Measurements from ENCODE around the gene ZBTB5. TPM values are rescaled to one million over a fixed set of nuclear protein-coding genes. Genes with fewer than 3 reads are reported as not detected.
A peak's percentile ranks its signal among the peaks of the same experiment; 100 is the strongest.
"Not testable (repeated sequence)": the region's sequence is repeated elsewhere in the genome, so short reads cannot be mapped to it uniquely, and the experiment has no call there.

ZBTB5 gene, protein sequence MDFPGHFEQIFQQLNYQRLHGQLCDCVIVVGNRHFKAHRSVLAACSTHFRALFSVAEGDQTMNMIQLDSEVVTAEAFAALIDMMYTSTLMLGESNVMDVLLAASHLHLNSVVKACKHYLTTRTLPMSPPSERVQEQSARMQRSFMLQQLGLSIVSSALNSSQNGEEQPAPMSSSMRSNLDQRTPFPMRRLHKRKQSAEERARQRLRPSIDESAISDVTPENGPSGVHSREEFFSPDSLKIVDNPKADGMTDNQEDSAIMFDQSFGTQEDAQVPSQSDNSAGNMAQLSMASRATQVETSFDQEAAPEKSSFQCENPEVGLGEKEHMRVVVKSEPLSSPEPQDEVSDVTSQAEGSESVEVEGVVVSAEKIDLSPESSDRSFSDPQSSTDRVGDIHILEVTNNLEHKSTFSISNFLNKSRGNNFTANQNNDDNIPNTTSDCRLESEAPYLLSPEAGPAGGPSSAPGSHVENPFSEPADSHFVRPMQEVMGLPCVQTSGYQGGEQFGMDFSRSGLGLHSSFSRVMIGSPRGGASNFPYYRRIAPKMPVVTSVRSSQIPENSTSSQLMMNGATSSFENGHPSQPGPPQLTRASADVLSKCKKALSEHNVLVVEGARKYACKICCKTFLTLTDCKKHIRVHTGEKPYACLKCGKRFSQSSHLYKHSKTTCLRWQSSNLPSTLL
- total RNA-seq (2014; rRNA removed; shearing (Covaris generic); ENCODE audit: low replicate concordance) = 24.6 and 31.3 TPM in 2 replicates

DNA sequence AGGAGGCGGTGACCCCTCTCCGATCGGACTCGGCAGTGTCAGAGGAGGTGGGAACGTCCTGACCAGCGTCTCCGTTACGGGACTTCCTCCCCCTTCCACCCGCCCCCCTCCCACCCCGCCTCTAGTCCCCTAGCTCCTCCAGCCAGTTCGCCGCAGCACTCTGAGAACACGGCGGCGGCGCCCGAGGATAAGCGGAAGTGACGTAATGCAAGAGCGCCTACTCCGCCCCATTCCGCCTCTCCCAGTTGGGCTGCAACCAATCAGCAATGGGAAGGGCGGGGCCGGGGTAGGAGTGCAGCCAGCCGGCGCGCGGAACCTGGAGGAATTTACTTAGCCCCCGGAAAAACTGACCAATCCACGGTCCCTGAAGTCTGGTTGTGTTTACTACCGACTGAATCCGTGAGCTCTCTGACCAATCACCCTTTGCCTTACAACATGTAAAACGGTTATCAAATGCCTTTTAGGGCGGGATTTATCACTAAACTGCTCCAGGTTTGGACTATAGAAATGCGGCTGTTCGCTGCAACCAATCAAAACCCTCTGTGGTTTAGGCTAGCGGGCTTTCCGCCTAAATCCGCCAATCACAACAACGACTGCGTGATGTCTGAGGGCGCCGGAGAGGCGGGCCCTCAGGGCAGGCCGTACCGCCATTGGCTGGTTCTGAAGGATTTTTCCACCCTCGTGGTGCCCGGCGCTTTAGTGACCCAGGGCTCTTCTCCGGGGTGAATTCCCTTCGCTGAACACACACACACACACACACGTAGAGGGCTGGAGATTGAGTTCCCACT is at the start of gene ZBTB5:
TSS of gene ZBTB5 (minus strand) at position 202 of the 788 bp plus-strand sequence. CDS start 22,899 bp downstream, outside the sequence.
- peak within 1 kb of the TSS; percentile 84 for H3K9ac ChIP-seq (ENCODE audit: low read length)
- H3K9me3 ChIP-seq (ENCODE audit: low read length) = no peaks in the 10 kb centered on the region
- H3K9me2 ChIP-seq (replicated peaks; ENCODE audit: insufficient read depth, low read length) = no peaks in the 10 kb centered on the region
- peaks cover 40% of the 10 kb centered on the region for H3K4me1 ChIP-seq (ENCODE audit: low read length)
- peaks cover 43% of the 10 kb centered on the region for H3K79me2 ChIP-seq (ENCODE audit: low read length)
- peak within 1 kb of the TSS; percentile 91 for H3K4me2 ChIP-seq (ENCODE audit: low read depth, low read length, poor library complexity, severe bottlenecking)
- peak within 1 kb of the TSS; percentile 75; the same call in 1 of the 2 replicates for H2AFZ ChIP-seq (ENCODE audit: low read length)
- H3K36me3 ChIP-seq (ENCODE audit: insufficient read depth, low read length) = peaks cover 5% of the 10 kb centered on the region; the same call in 1 of the 2 replicates
- peak within 1 kb of the TSS; percentile 89 for H3K4me3 ChIP-seq (ENCODE audit: low read length)
- peak within 1 kb of the TSS; percentile 84 for H3K27ac ChIP-seq (ENCODE audit: low read length)
- no peaks in the 10 kb centered on the region for H3K27me3 ChIP-seq (ENCODE audit: low read length)
- H4K20me1 ChIP-seq (ENCODE audit: insufficient read depth, low read depth, low read length) = no peaks in the 10 kb centered on the region
- DNase-seq = peak; percentile 100

DNA sequence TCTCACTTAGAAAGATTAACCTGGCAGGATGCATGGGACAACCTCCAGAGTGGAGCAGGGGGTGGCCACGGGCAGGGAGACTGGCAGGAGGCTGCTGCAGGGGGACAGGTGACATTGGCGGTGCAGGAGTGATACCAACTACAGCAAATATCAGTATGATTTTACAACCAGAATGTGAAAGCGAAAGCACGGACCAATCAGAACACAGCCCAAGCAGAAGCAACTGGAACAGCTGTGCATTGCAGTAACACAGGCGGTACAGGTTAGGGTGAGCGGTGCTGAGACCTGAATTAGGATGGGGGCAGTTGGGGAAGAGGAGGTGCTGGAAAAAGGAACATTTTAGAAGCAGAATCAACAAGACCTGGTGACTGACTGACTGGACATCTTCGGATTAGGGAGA is 49.7 kb upstream of the ZBTB5 start:
- no peaks in the 10 kb centered on the region for H4K20me1 ChIP-seq (ENCODE audit: insufficient read depth, low read depth, low read length)
- H3K36me3 ChIP-seq (ENCODE audit: insufficient read depth, low read length) = peaks cover 4% of the 10 kb centered on the region
- H3K9me2 ChIP-seq (replicated peaks; ENCODE audit: insufficient read depth, low read length) = no peaks in the 10 kb centered on the region
- no peak overlapping the region for H3K9ac ChIP-seq (ENCODE audit: low read length)
- no peak overlapping the region for H2AFZ ChIP-seq (ENCODE audit: low read length)
- H3K4me1 ChIP-seq (ENCODE audit: low read length) = no peaks in the 10 kb centered on the region
- no peak for DNase-seq
- no peak overlapping the region for H3K4me2 ChIP-seq (ENCODE audit: low read depth, low read length, poor library complexity, severe bottlenecking)
- no peak overlapping the region for H3K27ac ChIP-seq (ENCODE audit: low read length)
- H3K9me3 ChIP-seq (ENCODE audit: low read length) = no peaks in the 10 kb centered on the region
- H3K27me3 ChIP-seq (ENCODE audit: low read length) = no peaks in the 10 kb centered on the region
- no peak overlapping the region for H3K4me3 ChIP-seq (ENCODE audit: low read length)
- H3K79me2 ChIP-seq (ENCODE audit: low read length) = no peaks in the 10 kb centered on the region

DNA sequence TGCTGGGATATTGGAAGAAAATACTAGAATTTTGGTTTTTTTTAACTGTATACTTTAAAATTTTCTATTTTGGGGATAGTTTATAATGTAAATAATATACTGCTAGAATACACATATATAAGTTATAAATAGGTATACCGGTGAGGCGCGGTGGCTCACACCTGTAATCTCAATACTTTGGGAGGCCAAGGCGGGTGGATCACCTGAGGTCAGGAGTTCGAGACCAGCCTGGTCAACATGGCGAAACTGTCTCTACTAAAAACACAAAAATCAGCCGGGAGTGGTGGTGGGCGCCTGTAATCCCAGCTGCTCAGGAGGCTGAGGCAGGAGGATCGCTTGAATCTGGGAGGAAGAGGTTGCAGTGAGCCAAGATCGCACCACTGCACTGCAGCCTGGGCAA is 49.2 kb upstream of the ZBTB5 start:
- H3K9me2 ChIP-seq (replicated peaks; ENCODE audit: insufficient read depth, low read length); H3K4me3 ChIP-seq (ENCODE audit: low read length); H3K9me3 ChIP-seq (ENCODE audit: low read length); H3K4me1 ChIP-seq (ENCODE audit: low read length); H4K20me1 ChIP-seq (ENCODE audit: insufficient read depth, low read depth, low read length); H3K79me2 ChIP-seq (ENCODE audit: low read length); H3K36me3 ChIP-seq (ENCODE audit: insufficient read depth, low read length); DNase-seq; H3K4me2 ChIP-seq (ENCODE audit: low read depth, low read length, poor library complexity, severe bottlenecking); H3K27ac ChIP-seq (ENCODE audit: low read length); H3K27me3 ChIP-seq (ENCODE audit: low read length); H3K9ac ChIP-seq (ENCODE audit: low read length); H2AFZ ChIP-seq (ENCODE audit: low read length): not testable (repeated sequence)

DNA sequence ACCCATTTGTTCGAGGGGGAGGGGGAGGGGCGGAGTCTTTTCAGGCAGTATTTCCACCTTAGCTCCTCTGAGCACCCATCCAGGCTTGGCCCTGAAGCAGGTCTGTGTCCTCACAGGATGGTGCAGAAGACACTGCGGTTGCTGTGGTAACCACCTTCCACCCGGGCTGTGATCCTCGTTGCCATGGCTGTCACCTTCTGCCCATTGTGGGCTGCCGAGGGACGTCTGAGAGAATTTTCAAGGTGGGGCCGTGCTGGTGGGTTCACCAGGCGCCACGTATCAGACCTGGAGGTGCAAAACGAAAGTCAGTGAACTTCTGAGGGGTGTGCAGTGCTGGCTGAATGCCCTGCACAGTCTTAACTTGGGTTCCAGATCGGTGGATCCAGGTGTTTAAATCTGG is 47.2 kb upstream of the ZBTB5 start:
- Histone ChIP-seq H3K4me1 (ENCODE audit: low read length) (no peaks in the 10 kb centered on the region), H2AFZ (ENCODE audit: low read length) (no peak overlapping the region), H3K9ac (ENCODE audit: low read length) (no peak overlapping the region), H3K79me2 (ENCODE audit: low read length) (no peaks in the 10 kb centered on the region), H3K9me3 (ENCODE audit: low read length) (no peaks in the 10 kb centered on the region), H3K9me2 (replicated peaks; ENCODE audit: insufficient read depth, low read length) (no peaks in the 10 kb centered on the region), H3K27me3 (ENCODE audit: low read length) (no peaks in the 10 kb centered on the region), H3K4me3 (ENCODE audit: low read length) (no peak overlapping the region), H4K20me1 (ENCODE audit: insufficient read depth, low read depth, low read length) (no peaks in the 10 kb centered on the region), H3K36me3 (ENCODE audit: insufficient read depth, low read length) (peaks cover 11% of the 10 kb centered on the region; the same call in 1 of the 2 replicates), H3K4me2 (ENCODE audit: low read depth, low read length, poor library complexity, severe bottlenecking) (no peak overlapping the region), H3K27ac (ENCODE audit: low read length) (no peak overlapping the region)
- DNase-seq = no peak

DNA sequence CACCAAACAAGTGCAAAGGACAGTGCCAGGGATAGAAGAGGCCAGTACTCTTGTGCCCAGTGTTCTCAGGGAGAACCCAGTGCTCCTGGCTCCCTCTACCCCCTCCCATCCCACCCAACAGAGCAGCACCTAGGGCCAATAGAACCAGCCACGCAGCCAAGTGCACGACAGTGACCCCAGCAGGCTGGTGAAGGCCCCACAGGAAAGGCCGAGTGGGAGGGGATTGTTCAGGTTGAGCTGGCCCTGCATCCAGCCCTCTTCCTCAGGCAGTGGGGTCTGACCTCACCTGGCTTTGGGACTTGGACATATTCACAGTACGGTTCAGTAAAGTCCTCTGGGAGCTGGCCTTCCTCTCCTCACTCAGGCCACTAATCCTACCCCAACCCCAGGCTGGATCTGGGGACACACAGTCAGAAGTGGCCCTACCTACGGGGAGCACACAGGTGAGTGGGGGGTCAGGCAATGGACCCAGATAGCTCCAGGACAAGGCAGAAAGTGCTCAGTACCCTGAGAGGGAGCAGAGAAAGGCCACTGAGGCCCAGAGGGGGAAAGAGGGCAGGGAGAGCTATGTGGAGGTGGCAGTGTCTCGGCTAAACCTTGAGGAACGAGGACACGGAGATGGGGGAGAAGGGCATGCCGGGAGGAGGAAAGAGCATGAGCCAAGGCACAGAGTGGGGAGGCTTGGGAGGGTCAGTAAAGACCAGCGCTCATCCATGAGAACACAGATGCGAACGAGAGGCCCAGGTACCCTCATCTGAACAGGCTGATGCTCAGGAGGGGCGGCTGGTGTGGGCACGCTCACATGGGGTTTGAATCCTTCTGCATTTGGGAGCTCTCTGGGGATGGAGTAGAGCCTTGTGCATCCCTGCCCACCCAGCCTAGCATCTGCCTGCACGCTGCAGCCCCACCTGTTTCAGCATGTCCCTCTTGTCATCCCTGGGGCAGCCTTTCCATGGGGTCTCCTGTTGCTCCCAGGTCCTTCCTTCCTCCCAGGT is 46.1 kb upstream of the ZBTB5 start:
- Histone ChIP-seq H3K4me2 (ENCODE audit: low read depth, low read length, poor library complexity, severe bottlenecking) (no peak overlapping the region), H3K4me1 (ENCODE audit: low read length) (no peaks in the 10 kb centered on the region), H3K27ac (ENCODE audit: low read length) (no peak overlapping the region), H4K20me1 (ENCODE audit: insufficient read depth, low read depth, low read length) (no peaks in the 10 kb centered on the region), H3K9me3 (ENCODE audit: low read length) (no peaks in the 10 kb centered on the region), H3K27me3 (ENCODE audit: low read length) (no peaks in the 10 kb centered on the region), H2AFZ (ENCODE audit: low read length) (no peak overlapping the region), H3K36me3 (ENCODE audit: insufficient read depth, low read length) (peaks cover 21% of the 10 kb centered on the region; the same call in 1 of the 2 replicates), H3K9me2 (replicated peaks; ENCODE audit: insufficient read depth, low read length) (no peaks in the 10 kb centered on the region), H3K79me2 (ENCODE audit: low read length) (no peaks in the 10 kb centered on the region), H3K9ac (ENCODE audit: low read length) (no peak overlapping the region), H3K4me3 (ENCODE audit: low read length) (no peak overlapping the region)
- peak; percentile 83 for DNase-seq

DNA sequence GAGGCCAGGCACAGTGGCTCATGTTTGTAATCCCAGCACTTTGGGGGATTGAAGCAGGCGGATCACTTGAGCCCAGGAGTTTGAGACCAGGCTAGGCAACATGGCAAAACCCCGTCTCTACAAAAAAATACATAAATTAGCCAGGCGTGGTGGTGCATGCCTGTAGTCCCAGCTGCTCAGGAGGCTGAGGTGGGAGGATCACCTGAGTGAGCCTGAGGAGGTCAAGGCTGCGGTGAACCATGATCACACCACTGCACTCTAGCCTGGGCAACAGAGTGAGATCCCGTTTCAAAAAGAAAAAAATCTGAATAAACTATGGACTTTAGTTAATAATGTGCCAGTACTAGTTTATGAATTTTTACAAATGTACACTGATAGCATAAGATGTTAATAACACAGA is 44.8 kb upstream of the ZBTB5 start:
- not testable (repeated sequence) for H3K9me3 ChIP-seq (ENCODE audit: low read length); H3K9me2 ChIP-seq (replicated peaks; ENCODE audit: insufficient read depth, low read length); H3K4me1 ChIP-seq (ENCODE audit: low read length); H3K27ac ChIP-seq (ENCODE audit: low read length); H3K27me3 ChIP-seq (ENCODE audit: low read length); H3K4me2 ChIP-seq (ENCODE audit: low read depth, low read length, poor library complexity, severe bottlenecking); H2AFZ ChIP-seq (ENCODE audit: low read length); DNase-seq; H3K4me3 ChIP-seq (ENCODE audit: low read length); H4K20me1 ChIP-seq (ENCODE audit: insufficient read depth, low read depth, low read length); H3K9ac ChIP-seq (ENCODE audit: low read length); H3K79me2 ChIP-seq (ENCODE audit: low read length)
- H3K36me3 ChIP-seq (ENCODE audit: insufficient read depth, low read length) = peaks cover 28% of the 10 kb centered on the region; the same call in 1 of the 2 replicates

DNA sequence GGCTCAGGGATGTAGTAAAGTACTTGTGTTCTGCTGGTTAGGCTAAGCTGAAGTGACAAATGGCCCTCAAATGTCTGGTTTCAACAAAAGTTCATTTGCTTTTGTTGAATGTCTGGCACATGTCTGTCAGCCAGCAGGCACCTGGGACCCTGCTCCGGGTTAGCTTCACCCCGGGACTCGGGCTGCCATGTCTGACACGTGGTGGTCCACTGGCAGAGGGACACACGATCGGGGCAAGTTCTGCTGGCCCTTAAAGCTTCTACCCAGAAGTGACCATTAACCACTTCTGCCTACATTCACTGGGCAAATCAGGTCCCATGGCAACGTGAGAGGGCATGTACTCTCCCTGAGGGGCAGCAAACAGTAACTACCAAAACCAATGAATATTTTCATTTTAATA is 44.3 kb upstream of the ZBTB5 start:
- Histone ChIP-seq H2AFZ (ENCODE audit: low read length) (no peak overlapping the region), H3K36me3 (ENCODE audit: insufficient read depth, low read length) (peaks cover 28% of the 10 kb centered on the region; the same call in 1 of the 2 replicates), H3K27ac (ENCODE audit: low read length) (no peak overlapping the region), H3K9me2 (replicated peaks; ENCODE audit: insufficient read depth, low read length) (no peaks in the 10 kb centered on the region), H3K4me2 (ENCODE audit: low read depth, low read length, poor library complexity, severe bottlenecking) (no peak overlapping the region), H3K4me1 (ENCODE audit: low read length) (no peaks in the 10 kb centered on the region), H3K9me3 (ENCODE audit: low read length) (no peaks in the 10 kb centered on the region), H3K4me3 (ENCODE audit: low read length) (no peak overlapping the region), H3K9ac (ENCODE audit: low read length) (no peak overlapping the region), H3K27me3 (ENCODE audit: low read length) (no peaks in the 10 kb centered on the region), H3K79me2 (ENCODE audit: low read length) (no peaks in the 10 kb centered on the region), H4K20me1 (ENCODE audit: insufficient read depth, low read depth, low read length) (no peaks in the 10 kb centered on the region)
- DNase-seq = no peak

Measured in Karpas-422 (cell line).